GM21737 (cell line): ENCODE data around the gene SLC9A6.
"Not testable (repeated sequence)": the region's sequence is repeated elsewhere in the genome, so short reads cannot be mapped to it uniquely, and the experiment has no call there.

Experiments used
- ATAC-seq: cut with Tn5 transposase; IDR thresholded peaks from one replicate; pipeline ENCODE4 v1.9.1; 2021; ENCODE audit warnings: mild to moderate bottlenecking, moderate library complexity; ENCODE audit not compliant: unreplicated experiment

The SLC9A6 gene

DNA sequence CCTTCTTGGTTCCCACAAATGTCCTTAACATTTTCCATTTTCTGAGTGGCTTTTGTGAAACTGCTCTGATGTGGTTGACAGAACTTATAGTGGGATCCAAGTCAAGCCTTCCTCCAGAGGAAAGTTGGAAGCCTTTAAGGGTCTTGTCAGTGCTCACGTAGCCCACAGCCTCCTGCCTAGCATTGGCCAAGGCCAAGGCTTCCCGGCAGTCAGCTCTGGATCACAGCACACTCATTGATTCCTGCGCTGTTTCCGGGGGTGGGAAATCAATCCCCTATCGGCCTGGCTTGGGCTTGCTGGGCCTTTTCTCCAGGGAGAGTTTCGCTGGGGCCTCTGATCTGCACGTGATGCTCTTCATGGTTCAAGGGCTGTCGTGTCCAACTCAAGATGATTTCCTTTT, 76.1 kb downstream of the SLC9A6 start:
- ATAC-seq = no peak

DNA sequence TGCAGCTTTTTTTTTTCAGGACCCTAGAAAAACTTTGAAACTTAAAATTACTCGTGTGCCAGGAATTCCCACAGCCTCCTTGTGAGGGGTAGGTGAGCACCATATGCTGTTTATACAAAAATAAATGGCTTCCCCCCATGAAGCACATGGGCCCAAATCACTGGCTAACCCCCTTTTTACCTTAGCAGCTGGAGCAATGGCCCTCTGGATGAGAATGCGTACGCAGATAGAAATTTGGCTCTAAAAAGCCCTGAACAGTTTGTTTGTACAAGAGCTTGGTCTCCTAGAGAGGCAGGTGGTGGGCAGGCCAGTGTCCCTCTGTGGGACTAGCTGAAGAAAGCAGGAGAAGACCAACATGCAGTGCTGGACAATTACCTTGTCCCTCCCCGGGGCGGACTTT, 76.5 kb downstream of the SLC9A6 start:
- ATAC-seq = no peak

DNA sequence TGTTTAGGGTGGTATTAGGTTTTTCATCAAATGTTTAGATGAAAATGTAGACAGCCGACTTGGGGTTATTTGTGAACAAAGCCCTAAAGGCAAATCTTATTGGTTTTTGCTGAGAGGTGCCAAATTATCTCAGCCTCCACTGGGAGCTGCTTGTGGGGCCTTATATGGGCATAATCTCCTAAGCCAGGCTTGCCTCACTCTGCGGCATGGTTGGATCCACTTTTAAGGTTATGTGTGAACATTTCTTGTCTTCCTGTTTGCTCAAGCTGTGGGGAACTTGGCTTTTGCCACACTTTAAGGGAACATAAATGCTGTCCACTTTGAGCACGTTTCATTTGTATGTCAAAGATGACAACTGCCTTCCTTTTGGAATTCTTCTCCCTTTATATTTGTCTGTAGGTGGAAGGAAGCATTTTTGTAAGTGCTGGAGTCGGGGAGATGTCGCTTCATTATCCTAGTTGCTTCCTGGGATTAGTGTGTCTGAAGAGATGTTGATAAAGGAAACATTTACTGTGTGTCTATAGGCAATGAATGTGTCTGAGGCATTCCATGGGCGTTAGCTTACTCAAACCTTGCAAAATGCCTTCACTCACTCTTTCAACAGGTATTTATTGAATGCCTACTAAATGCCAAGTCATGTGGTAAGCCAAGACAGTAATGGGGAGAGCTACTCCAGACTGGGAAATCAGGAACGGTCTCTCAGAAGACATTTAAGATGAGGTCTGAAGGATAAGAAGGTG, 78.3 kb downstream of the SLC9A6 start:
- no peak for ATAC-seq

DNA sequence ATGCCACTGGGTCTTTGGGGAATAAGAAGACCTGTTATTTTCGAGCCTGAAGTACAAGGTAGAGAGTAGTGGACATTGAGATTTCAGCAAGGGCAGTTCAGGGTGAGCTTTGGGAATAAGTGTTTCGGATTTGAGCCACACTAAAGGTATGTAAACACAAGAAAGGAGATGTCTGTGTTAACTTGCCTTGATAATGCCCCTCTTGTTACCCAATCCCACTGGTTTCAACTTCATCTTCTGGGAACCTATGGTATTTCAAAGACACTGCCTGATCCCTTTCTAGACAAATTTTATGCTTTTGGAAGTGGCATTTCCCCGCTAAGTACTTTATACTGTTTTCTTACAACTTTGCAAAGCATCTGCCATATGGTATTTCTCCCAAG, 79.4 kb downstream of the SLC9A6 start:
- ATAC-seq = no peak

DNA sequence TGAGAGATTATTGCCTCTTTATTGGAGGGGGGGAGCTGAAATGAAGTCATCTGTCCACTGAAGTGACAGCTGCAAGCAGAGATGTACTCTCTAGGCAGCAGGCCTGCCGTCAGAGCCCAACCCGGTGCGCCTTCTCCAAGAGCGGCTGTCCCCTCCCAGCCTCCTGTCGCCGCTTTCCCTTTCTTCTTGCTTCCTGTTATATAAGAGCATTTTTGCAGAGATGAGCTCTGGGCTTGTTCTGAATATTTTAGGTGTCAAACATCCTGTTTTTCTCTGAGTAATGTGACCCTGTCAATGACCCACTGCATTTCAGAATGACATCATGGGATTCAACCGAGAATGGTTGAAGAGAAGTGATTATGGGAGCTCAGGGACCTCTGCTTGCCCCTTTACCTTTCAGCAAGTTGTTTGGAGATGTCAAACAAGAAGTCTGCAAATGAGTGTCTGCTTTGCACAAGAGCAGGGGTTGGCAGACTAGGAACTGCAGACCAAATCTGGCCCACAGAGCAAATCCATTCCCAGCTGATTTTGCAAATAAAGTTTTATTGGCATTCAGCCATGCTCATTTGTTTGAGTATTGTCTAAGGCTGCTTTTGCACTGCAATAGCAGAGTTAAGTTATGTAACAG, 79.9 kb downstream of the SLC9A6 start:
- no peak for ATAC-seq

DNA sequence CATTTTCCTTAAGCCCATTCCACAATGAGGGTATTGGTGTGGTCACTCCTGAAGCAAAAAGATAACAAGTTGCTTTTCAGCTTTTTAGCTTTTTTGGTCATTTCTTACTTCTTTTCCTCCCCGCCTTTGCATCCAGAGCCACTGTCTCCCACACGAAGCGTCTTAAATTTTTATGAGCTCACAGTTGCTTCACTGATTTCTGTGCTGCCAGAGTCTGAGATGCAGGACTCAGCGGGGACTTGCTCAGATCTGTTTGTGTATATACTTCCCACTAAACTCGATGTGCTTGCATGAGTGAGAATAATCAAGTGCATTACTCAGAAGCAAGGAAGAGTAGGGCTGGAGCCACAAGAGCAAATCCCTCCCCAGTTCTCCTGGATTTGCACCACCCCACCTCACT, 81.9 kb downstream of the SLC9A6 start:
- ATAC-seq = no peak

DNA sequence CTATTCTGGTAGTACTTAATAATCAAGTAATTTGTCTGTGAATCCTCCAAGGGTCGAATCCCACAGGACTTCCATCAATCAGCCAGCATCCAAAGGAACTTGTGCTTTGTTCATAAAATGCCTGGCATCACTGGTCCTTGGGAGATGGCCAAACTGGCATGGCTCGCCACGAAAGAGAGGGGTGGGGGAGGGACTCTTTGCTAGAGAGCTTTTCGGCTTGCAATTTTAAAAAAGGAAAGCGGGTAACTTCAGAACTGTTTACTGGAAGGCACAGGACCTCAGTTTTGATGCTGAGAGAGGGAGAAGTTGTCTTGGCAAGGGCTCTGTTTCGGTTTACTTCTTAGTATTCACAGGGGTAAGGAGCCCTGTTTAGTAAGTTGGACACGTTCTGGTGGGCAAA, 82.7 kb downstream of the SLC9A6 start:
- ATAC-seq = no peak

DNA sequence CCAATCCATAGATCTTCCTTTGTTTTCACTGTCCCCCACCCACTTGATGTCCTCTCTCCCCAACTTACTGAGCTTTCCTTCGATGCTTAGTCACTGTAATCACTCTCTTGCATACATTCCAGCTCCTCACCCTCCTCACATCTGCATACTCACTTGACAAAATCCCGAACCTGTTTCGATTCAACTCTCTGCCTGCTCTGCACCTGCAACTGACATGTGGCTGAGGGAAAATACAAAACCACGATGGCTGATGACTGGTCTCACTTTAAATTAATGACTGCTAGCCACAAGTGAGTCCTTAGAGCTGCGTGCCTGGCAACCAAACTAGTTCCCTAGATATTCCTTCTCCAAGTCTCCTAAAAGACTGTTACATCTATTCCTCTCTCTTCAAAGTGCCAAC, 91.7 kb downstream of the SLC9A6 start:
- no peak for ATAC-seq

DNA sequence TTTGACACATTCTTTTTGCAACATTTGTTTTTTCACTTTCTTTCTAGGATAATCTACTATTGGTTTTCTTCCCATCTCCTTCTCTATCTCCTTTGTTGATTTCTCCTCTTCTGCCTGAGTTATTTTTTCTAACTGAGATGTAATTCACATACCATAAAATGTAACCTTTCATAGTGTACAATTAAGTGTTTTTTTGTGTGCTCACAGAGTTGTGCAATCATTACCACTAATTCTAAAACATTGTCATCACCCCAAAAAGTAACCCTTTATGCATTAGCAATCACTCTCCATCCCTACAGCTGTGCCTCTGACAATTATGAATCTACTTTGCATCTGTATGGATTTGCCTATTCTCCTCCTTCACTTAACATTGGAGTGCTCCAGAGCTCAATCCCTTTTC, 95.5 kb downstream of the SLC9A6 start:
- ATAC-seq = no peak

DNA sequence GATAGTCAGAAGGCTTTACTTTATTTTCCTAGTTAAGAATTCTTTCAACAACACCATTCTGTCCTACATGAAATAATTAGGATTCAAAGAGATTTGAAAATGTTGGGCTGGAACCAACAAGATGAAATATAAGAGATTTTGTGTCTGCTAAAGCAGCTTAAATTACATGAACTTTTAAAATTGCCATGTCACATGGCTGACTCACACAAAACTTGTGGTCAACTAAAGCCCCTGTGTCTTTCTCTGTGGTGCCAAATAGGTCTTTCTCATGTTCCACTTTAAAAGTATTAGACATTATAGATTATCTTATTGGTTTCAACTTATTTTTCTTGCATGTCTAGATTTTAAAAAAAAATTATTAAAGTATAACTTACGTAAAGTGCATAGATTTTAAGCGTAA, 101.3 kb downstream of the SLC9A6 start:
- ATAC-seq = no peak

DNA sequence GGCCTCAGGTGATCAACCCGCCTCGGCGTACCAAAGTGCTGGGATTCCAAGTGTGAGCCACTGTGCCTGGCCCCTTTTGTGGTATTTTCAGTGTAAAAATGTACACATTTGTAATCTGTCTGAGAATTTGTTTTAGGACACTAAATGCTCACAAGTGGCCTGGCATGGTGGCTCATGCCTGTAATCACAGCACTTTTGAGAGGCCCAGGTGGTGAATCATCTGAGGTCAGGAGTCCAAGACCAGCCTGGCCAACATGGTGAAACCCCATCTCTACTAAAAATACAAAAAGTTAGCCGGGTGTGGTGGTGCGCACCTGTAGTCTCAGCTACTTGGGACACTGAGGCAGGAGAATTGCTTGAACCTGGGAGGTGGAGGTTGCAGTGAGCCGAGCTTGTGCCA, 106.7 kb downstream of the SLC9A6 start:
- not testable (repeated sequence) for ATAC-seq

DNA sequence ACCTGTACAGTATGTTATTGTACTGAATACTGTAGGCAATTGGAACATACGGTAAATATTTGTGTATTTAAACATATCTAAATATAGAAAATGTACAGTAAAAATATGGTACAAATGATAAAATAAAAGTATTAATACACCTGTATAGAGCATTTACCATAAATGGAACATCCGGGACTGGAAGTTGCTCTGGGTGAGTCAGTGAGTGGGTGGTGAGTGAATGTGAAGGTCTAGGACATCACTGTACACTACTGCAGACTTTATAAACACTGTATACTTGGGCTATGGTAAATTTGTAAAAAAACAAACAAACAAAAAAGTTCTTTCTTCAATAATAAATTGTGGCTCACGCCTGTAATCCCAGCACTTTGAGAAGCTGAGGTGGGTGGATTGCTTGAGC, 109.7 kb downstream of the SLC9A6 start:
- ATAC-seq = no peak
